ENCODE measurements around the gene HBS1L. TPM values are rescaled to one million over a fixed set of nuclear protein-coding genes. Genes with fewer than 3 reads are reported as not detected.

The HBS1L gene
- total and polyA plus RNA-seq, 10 donors = 12.3 to 66.9 (median 49.7) TPM

GRCh38 chr6:135048915-135049314 lies 5.7 kb downstream of the HBS1L start:
- Histone ChIP-seq H3K27me3 (replicated peaks in 1 of 7) (no peaks in the 10 kb centered on the region), H3K36me3 (peaks cover 0 to 44% (median 25%) of the 10 kb centered on the region in 6 donors), H3K9me3 (no peaks in the 10 kb centered on the region), H3K27ac (no peak overlapping the region), H3K4me1 (peaks cover 27 to 84% (median 51%) of the 10 kb centered on the region in 6 donors), H3K4me3 (no peak overlapping the region)
- DNase-seq = no peak
- TF ChIP-seq CTCF (IDR thresholded peaks at IDR 0.05 in 8 of 11, conservative IDR thresholded peaks at IDR 0.05 in 3 of 11) = no peak
- no peak for TF ChIP-seq POLR2AphosphoS5 (IDR thresholded peaks at IDR 0.05)
- TF ChIP-seq POLR2A (IDR thresholded peaks at IDR 0.05) = no peak
- intact Hi-C loops (cut with DNase I; ENCODE audit: low total_unique reads) = no loop called here
- 68 to 97% (median 97%) methylated on average over 2 of the region's 2 CpGs for WGBS, 5 donors

GRCh38 chr6:135047336-135047735 lies 7.3 kb downstream of the HBS1L start:
- WGBS, 5 donors = 84 to 92% (median 89%) methylated on average over 4 of the region's 4 CpGs
- Histone ChIP-seq H3K27ac (no peak overlapping the region), H3K4me1 (peaks cover 14 to 84% (median 43%) of the 10 kb centered on the region in 6 donors), H3K36me3 (peaks cover 0 to 45% (median 25%) of the 10 kb centered on the region in 6 donors), H3K27me3 (replicated peaks in 1 of 7) (no peaks in the 10 kb centered on the region), H3K9me3 (no peaks in the 10 kb centered on the region), H3K4me3 (no peak overlapping the region)
- TF ChIP-seq POLR2A (IDR thresholded peaks at IDR 0.05) = no peak
- TF ChIP-seq POLR2AphosphoS5 (IDR thresholded peaks at IDR 0.05) = no peak
- TF ChIP-seq CTCF (IDR thresholded peaks at IDR 0.05 in 8 of 11, conservative IDR thresholded peaks at IDR 0.05 in 3 of 11) = no peak
- intact Hi-C loops (cut with DNase I; ENCODE audit: low total_unique reads) = no loop called here
- no peak for DNase-seq

- no peak overlapping the region for H3K4me3 ChIP-seq
- DNase-seq = no peak
- H3K4me1 ChIP-seq = peaks cover 10 to 84% (median 39%) of the 10 kb centered on the region in 6 donors
- intact Hi-C loops (cut with DNase I; ENCODE audit: low total_unique reads) = no loop called here
- H3K36me3 ChIP-seq = peaks cover 0 to 49% (median 25%) of the 10 kb centered on the region in 6 donors
- 52 to 81% (median 68%) methylated on average over 2 of the region's 2 CpGs for WGBS, 5 donors
- H3K9me3 ChIP-seq = no peaks in the 10 kb centered on the region
- TF ChIP-seq POLR2A (IDR thresholded peaks at IDR 0.05) = no peak
- no peak for TF ChIP-seq POLR2AphosphoS5 (IDR thresholded peaks at IDR 0.05)
- TF ChIP-seq CTCF (IDR thresholded peaks at IDR 0.05 in 8 of 11, conservative IDR thresholded peaks at IDR 0.05 in 3 of 11) = no peak
- no peaks in the 10 kb centered on the region for H3K27me3 ChIP-seq (replicated peaks in 1 of 7)
- no peak overlapping the region for H3K27ac ChIP-seq
Observed at GRCh38 chr6:135046912-135047311, 7.7 kb downstream of the HBS1L start.

- no peak overlapping the region for H3K4me3 ChIP-seq
- DNase-seq = no peak
- no peaks in the 10 kb centered on the region for H3K9me3 ChIP-seq
- H3K27ac ChIP-seq = peak overlapping the region in 3 of 8 donors; percentile 9 to 38 (median 22)
- H3K4me1 ChIP-seq = peaks cover 5 to 82% (median 31%) of the 10 kb centered on the region in 6 donors
- H3K27me3 ChIP-seq (replicated peaks in 1 of 7) = no peaks in the 10 kb centered on the region
- WGBS, 5 donors = 14 to 21% (median 19%) methylated on average over 3 of the region's 3 CpGs
- intact Hi-C loops (cut with DNase I; ENCODE audit: low total_unique reads) = no loop called here
- H3K36me3 ChIP-seq = peaks cover 0 to 56% (median 23%) of the 10 kb centered on the region in 6 donors
- TF ChIP-seq CTCF (IDR thresholded peaks at IDR 0.05 in 8 of 11, conservative IDR thresholded peaks at IDR 0.05 in 3 of 11) = no peak
- no peak for TF ChIP-seq POLR2A (IDR thresholded peaks at IDR 0.05)
- no peak for TF ChIP-seq POLR2AphosphoS5 (IDR thresholded peaks at IDR 0.05)
Observed at GRCh38 chr6:135044639-135045038, 10.0 kb downstream of the HBS1L start.
